IMR-90 (cell line): ENCODE results near the gene SAT2. TPM values are rescaled to one million over a fixed set of nuclear protein-coding genes. Genes with fewer than 3 reads are reported as not detected.

ENCODE experiments used
- ATAC-seq: fragments of 200-7000 bp; cut with Tn5 transposase; 2 replicates; pipeline ENCODE4 v1.9.1; 2020; ENCODE audit warnings: low read depth, mild to moderate bottlenecking, moderate library complexity
- BruUV-seq: library from RNA; stranded (reverse); fragments of 400-500 nt; replicated peaks from 2 replicates; lab custom pipeline; 2021; lab: Mats Ljungman, UMichigan
- CTCF ChIA-PET: fragments of 300-600 bp; formaldehyde crosslinking; extraction: SDS; loops from one replicate; lab custom pipeline; 2021; ENCODE audit warnings: antibody characterized with exemption; lab: Yijun Ruan, JAX
- POLR2A ChIA-PET: fragments of 300-600 bp; sonication (Branson Sonifier 250); formaldehyde crosslinking; loops from one replicate; lab custom pipeline; 2022; ENCODE audit warnings: antibody characterized with exemption; ENCODE audit not compliant: unreplicated experiment; lab: Charles Lee
- DNase-seq: peaks from one replicate; pipeline ENCODE4 v3.0.0; 2013
- H2AFZ ChIP-seq: replicated peaks from 2 replicates; pipeline ENCODE3; 2013; ENCODE audit warnings: low read length, mild to moderate bottlenecking; ENCODE audit not compliant: poor library complexity
- H2AK5ac ChIP-seq: 2 replicates; pipeline ENCODE4 v1.6.1; 2013; ENCODE audit warnings: low read depth, low read length, inconsistent platforms
- H2AK9ac ChIP-seq: replicated peaks from 2 replicates; pipeline ENCODE3; 2013; ENCODE audit warnings: mild to moderate bottlenecking, low read depth, low read length, moderate library complexity; ENCODE audit not compliant: poor library complexity
- H2BK120ac ChIP-seq: 2 replicates; pipeline ENCODE4 v1.6.1; 2013; ENCODE audit warnings: low read depth, low read length, inconsistent platforms
- H2BK15ac ChIP-seq: 3 replicates; pipeline ENCODE4 v1.6.1; 2013; ENCODE audit warnings: low read depth, low read length, inconsistent platforms
- H2BK20ac ChIP-seq: 2 replicates; pipeline ENCODE4 v1.6.1; 2013; ENCODE audit warnings: low read depth, mild to moderate bottlenecking, inconsistent platforms, low read length, moderate library complexity
- H2BK5ac ChIP-seq: 2 replicates; pipeline ENCODE4 v1.6.1; 2013; ENCODE audit warnings: mild to moderate bottlenecking, low read depth, low read length, inconsistent platforms; ENCODE audit not compliant: poor library complexity, severe bottlenecking
- H3K14ac ChIP-seq: replicated peaks from 2 replicates; pipeline ENCODE4 v1.6.1; 2013; ENCODE audit warnings: low read depth, low read length, inconsistent platforms
- H3K18ac ChIP-seq: 2 replicates; pipeline ENCODE4 v1.6.1; 2013; ENCODE audit warnings: low read depth, low read length, control low read depth
- H3K23ac ChIP-seq: 2 replicates; pipeline ENCODE4 v1.6.1; 2013; ENCODE audit warnings: low read depth, low read length, inconsistent platforms
- H3K27ac ChIP-seq: 2 replicates; pipeline ENCODE4 v1.5.1; 2013; ENCODE audit warnings: mild to moderate bottlenecking, control low read depth, low read length; ENCODE audit not compliant: insufficient read depth
- H3K27me3 ChIP-seq: 2 replicates; pipeline ENCODE4 v1.6.1; 2013; ENCODE audit warnings: low read length; ENCODE audit not compliant: control insufficient read depth, insufficient read depth
- H3K36me3 ChIP-seq: 2 replicates; pipeline ENCODE4 v1.6.1; 2013; ENCODE audit warnings: low read length, mixed read lengths; ENCODE audit not compliant: control insufficient read depth, insufficient read depth
- H3K4ac ChIP-seq: 2 replicates; pipeline ENCODE4 v1.6.1; 2013; ENCODE audit warnings: low read depth, low read length, inconsistent platforms
- H3K4me1 ChIP-seq: 2 replicates; pipeline ENCODE4 v1.6.1; 2013; ENCODE audit warnings: low read length, mixed read lengths; ENCODE audit not compliant: control insufficient read depth, insufficient read depth
- H3K4me2 ChIP-seq: 2 replicates; pipeline ENCODE4 v1.6.1; 2013; ENCODE audit warnings: low read depth, mild to moderate bottlenecking, control low read depth, low read length, moderate library complexity
- H3K4me3 ChIP-seq: 2 replicates; pipeline ENCODE4 v1.5.1; 2013; ENCODE audit warnings: low read depth, mild to moderate bottlenecking, control low read depth, low read length, moderate library complexity; ENCODE audit not compliant: insufficient read depth
- H3K56ac ChIP-seq: 2 replicates; pipeline ENCODE4 v1.6.1; 2013; ENCODE audit warnings: low read length, inconsistent platforms; ENCODE audit not compliant: insufficient read depth; ENCODE audit errors: extremely low read depth
- H3K79me1 ChIP-seq, 2 experiments: 2 replicates each; pipeline ENCODE4 v1.6.1; 2013; ENCODE audit warnings: low read length in 2 of 2, inconsistent platforms in 1 of 2, low read depth in 1 of 2
- H3K9ac ChIP-seq: 2 replicates; pipeline ENCODE4 v1.6.1; 2013; ENCODE audit warnings: low read depth, low read length, control low read depth
- H3K9me1 ChIP-seq: 2 replicates; pipeline ENCODE4 v1.6.1; 2013; ENCODE audit warnings: low read length, inconsistent platforms; ENCODE audit not compliant: insufficient read depth
- H3K9me3 ChIP-seq: 2 replicates; pipeline ENCODE4 v1.6.1; 2013; ENCODE audit warnings: low read length; ENCODE audit not compliant: control insufficient read depth, insufficient read depth
- H4K20me1 ChIP-seq: 2 replicates; pipeline ENCODE4 v1.6.1; 2013; ENCODE audit warnings: low read length, inconsistent platforms; ENCODE audit not compliant: insufficient read depth
- H4K5ac ChIP-seq: 2 replicates; pipeline ENCODE4 v1.6.1; 2013; ENCODE audit warnings: mild to moderate bottlenecking, low read depth, low read length, control low read depth
- H4K8ac ChIP-seq, 2 experiments: 2 replicates each; pipeline ENCODE4 v1.6.1; 2013; ENCODE audit warnings: low read depth in 2 of 2, low read length in 2 of 2, control low read depth in 1 of 2, inconsistent platforms in 1 of 2
- H4K91ac ChIP-seq: 2 replicates; pipeline ENCODE4 v1.6.1; 2013; ENCODE audit warnings: low read depth, low read length, inconsistent platforms; ENCODE audit not compliant: insufficient read depth
- CHD1 ChIP-seq: IDR thresholded peaks from 2 replicates; pipeline ENCODE4 v1.6.1; 2012; ENCODE audit warnings: low read depth, low read length, improper control_type of control experiment
- WGBS, 2 experiments: methylation state at CpG; one replicate each; pipeline versions ENCODE4 v1.1.5 to v1.1.7; 2013; ENCODE audit warnings: missing lambda C conversion rate in 2 of 2; ENCODE audit not compliant: insufficient read length in 1 of 2; ENCODE audit errors: extremely low coverage in 2 of 2; 5-methylcytosine and 5-hydroxymethylcytosine counted together
- dilution Hi-C: fragments of 300-500 bp; cut with HindIII; formaldehyde crosslinking; loops from one replicate; pipeline ENCODE4 v1.14.3; 2018; ENCODE audit warnings: low sequenced_read_pairs; ENCODE audit not compliant: unreplicated experiment
- in situ Hi-C: fragments of 300-500 bp; cut with MboI; formaldehyde crosslinking; loops from 3 replicates; pipeline ENCODE4 v1.14.3; 2019; ENCODE audit warnings: low sequenced_read_pairs, inconsistent platforms, mixed read lengths
- intact Hi-C: fragments of 100-400 bp; cut with micrococcal nuclease; formaldehyde crosslinking; loops from 2 replicates; pipeline ENCODE4 v1.10.0; 2022
- polyA plus RNA-seq, 3 experiments: library from polyadenylated mRNA; depleted of rRNA; stranded (reverse); fragments of >200 nt; gene quantifications; 2 replicates each; pipeline ENCODE4 v1.2.3, GENCODE V29; 2012; ENCODE audit warnings: low replicate concordance in 1 of 3
- total RNA-seq: library from RNA; depleted of rRNA; stranded (reverse); fragments of >200 nt; gene quantifications from 2 replicates; pipeline ENCODE4 v1.2.3, GENCODE V29; 2012

The SAT2 gene
- total and polyA plus RNA-seq, 2 of the 4 experiments (the other 2 are of a cell fraction) = 20.4 to 45.9 TPM

DNA sequence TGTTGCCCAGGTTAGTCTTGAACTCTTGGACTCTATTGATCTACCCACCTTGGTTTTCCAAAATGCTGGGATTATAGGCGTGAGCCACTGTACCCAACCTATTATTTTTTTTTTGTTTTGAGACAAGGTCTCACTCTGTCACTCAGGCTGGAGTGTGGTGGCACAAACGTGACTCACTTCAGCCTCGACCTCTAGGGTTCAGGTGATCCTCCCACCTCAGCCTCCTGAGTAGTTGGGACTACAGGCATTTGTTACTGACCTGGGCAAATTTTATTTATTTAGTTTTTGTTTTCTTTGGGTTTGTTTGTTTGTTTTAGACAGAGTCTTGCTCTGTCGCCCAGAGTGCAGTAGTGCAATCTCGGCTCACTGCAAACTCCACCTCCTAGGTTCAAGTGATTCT lies 4.0 kb downstream of the SAT2 start:
- WGBS, 2 experiments = no CpG with 5 or more reads among the region's 5 CpGs
- Histone ChIP-seq H3K9me1 (no peaks in the 10 kb centered on the region), H3K27ac (no peak overlapping the region), H4K8ac (no peak overlapping the region), H4K5ac (no peak overlapping the region), H4K20me1 (no peaks in the 10 kb centered on the region), H3K23ac (no peak overlapping the region), H2BK15ac (no peak overlapping the region), H3K27me3 (no peaks in the 10 kb centered on the region; the same call in 1 of the 2 replicates), H2BK5ac (no peak overlapping the region), H3K56ac (no peak overlapping the region), H3K9ac (no peak overlapping the region), H3K4me2 (no peak overlapping the region), H2AFZ (no peak overlapping the region), H2AK5ac (no peak overlapping the region), H2BK20ac (no peak overlapping the region), H3K36me3 (peaks cover 4% of the 10 kb centered on the region), H4K91ac (no peak overlapping the region), H3K18ac (no peak overlapping the region), H3K4me3 (no peak overlapping the region), H3K4ac (no peak overlapping the region), H3K4me1 (peaks cover 4% of the 10 kb centered on the region; the same call in 1 of the 2 replicates), H3K14ac (no peak overlapping the region), H2AK9ac (no peak overlapping the region), H3K9me3 (no peaks in the 10 kb centered on the region), H2BK120ac (no peak overlapping the region), H3K79me1 (peaks cover 6 to 12% of the 10 kb centered on the region in 2 experiments)
- dilution Hi-C loops (no loop called here), intact Hi-C loops (no loop called here), in situ Hi-C loops (no loop called here)
- ATAC-seq (no peak), DNase-seq (no peak)
- CTCF ChIA-PET = interaction anchor here (0.6 kb wide), 1 partner anchor 153 kb away, joined by 3 read pairs; no protein-coding TSS in a partner anchor
- POLR2A ChIA-PET = no interaction called here
- no peak for TF ChIP-seq CHD1
- no TSS peak for BruUV-seq
